SK-N-SH (cell line): ENCODE measurements around the gene FAM229B. TPM values are rescaled to one million over a fixed set of nuclear protein-coding genes. Genes with fewer than 3 reads are reported as not detected.
A peak's percentile ranks its signal among the peaks of the same experiment; 100 is the strongest.

ENCODE experiments used
- CTCF ChIA-PET: fragments of 300-600, 350-600 bp; formaldehyde crosslinking; extraction: SDS; loops from one replicate; lab custom pipeline; 2021; lab: Yijun Ruan, JAX
- POLR2A ChIA-PET: fragments of 350-600 bp; sonication (Branson Sonifier 250); formaldehyde crosslinking; extraction: SDS; loops from one replicate; lab custom pipeline; 2020; ENCODE audit warnings: antibody characterized with exemption, inconsistent platforms; lab: Yijun Ruan, JAX
- DNase-seq: peaks from one replicate; pipeline ENCODE4 v3.0.0; 2012
- H2AFZ ChIP-seq: fragments of 200-600 bp; sonication (generic); 2 replicates; pipeline ENCODE4 v1.8.1; 2016; ENCODE audit warnings: antibody characterized with exemption, mild to moderate bottlenecking, low read depth
- H3F3A ChIP-seq: fragments of 200-600 bp; sonication (generic); replicated peaks from 2 replicates; pipeline ENCODE3; 2016; ENCODE audit warnings: antibody characterized with exemption, mild to moderate bottlenecking; ENCODE audit not compliant: insufficient read depth
- H3K27ac ChIP-seq, 2 experiments: fragments of 200-500 bp in 1 of 2; fragments of 200-600 bp in 1 of 2; sonication (Bioruptor generic) in 1 of 2; sonication (generic), shearing (Covaris generic) in 1 of 2; 2 replicates each; pipeline versions ENCODE4 v1.5.1 to v1.6.1; 2014 to 2016; ENCODE audit warnings: low read depth in 2 of 2, inconsistent platforms in 1 of 2, low read length in 1 of 2, mild to moderate bottlenecking in 1 of 2, mixed read lengths in 1 of 2
- H3K27me3 ChIP-seq: fragments of 200-600 bp; sonication (generic), shearing (Covaris generic); 2 replicates; pipeline ENCODE4 v1.6.1; 2016; ENCODE audit warnings: mixed run types; ENCODE audit not compliant: insufficient read depth
- H3K36me3 ChIP-seq, 2 experiments: fragments of 200-500 bp in 1 of 2; fragments of 200-600 bp in 1 of 2; sonication (Bioruptor generic) in 1 of 2; sonication (generic) in 1 of 2; replicated peaks in 1 of 2; 2 replicates each; pipeline versions ENCODE3 to v1.5.1; 2014 to 2016; ENCODE audit warnings: low read length in 1 of 2, mild to moderate bottlenecking in 1 of 2; ENCODE audit not compliant: insufficient read depth in 2 of 2, control insufficient read depth in 1 of 2
- H3K4me1 ChIP-seq, 2 experiments: fragments of 200-500 bp in 1 of 2; fragments of 200-600 bp in 1 of 2; sonication (Bioruptor generic) in 1 of 2; sonication (generic), shearing (Covaris generic) in 1 of 2; 2 replicates each; pipeline versions ENCODE4 v1.5.1 to v1.6.1; 2014 to 2016; ENCODE audit warnings: low read depth in 1 of 2, low read length in 1 of 2, mixed run types in 1 of 2; ENCODE audit not compliant: insufficient read depth in 2 of 2, control insufficient read depth in 1 of 2
- H3K4me2 ChIP-seq: fragments of 200-600 bp; sonication (generic), shearing (Covaris generic); 2 replicates; pipeline ENCODE4 v1.6.1; 2017; ENCODE audit warnings: mixed run types
- H3K4me3 ChIP-seq, 2 experiments: fragments of 200-500 bp in 1 of 2; fragments of 200-600 bp in 1 of 2; sonication (Bioruptor generic) in 1 of 2; sonication (generic), shearing (Covaris generic) in 1 of 2; 2 replicates each; pipeline versions ENCODE4 v1.5.1 to v1.8.1; 2014 to 2016; ENCODE audit warnings: low read depth in 2 of 2, inconsistent platforms in 1 of 2, low read length in 1 of 2, mild to moderate bottlenecking in 1 of 2, mixed read lengths in 1 of 2, moderate library complexity in 1 of 2
- H3K79me2 ChIP-seq: fragments of 200-600 bp; sonication (generic); 2 replicates; pipeline ENCODE4 v1.8.1; 2017; ENCODE audit warnings: mild to moderate bottlenecking; ENCODE audit not compliant: insufficient read depth
- H3K9ac ChIP-seq: fragments of 200-600 bp; sonication (generic); 2 replicates; pipeline ENCODE4 v1.6.1; 2017; ENCODE audit warnings: mixed run types
- H3K9me2 ChIP-seq: fragments of 200-600 bp; sonication (generic); 2 replicates; pipeline ENCODE4 v1.6.1; 2017; ENCODE audit warnings: mixed run types
- H3K9me3 ChIP-seq: fragments of 200-600 bp; sonication (generic); 2 replicates; pipeline ENCODE4 v1.6.1; 2017; ENCODE audit warnings: mixed run types, mild to moderate bottlenecking, moderate library complexity
- H4K20me1 ChIP-seq: fragments of 200-600 bp; sonication (generic); 2 replicates; pipeline ENCODE4 v1.6.1; 2017; ENCODE audit warnings: mild to moderate bottlenecking, mixed run types; ENCODE audit not compliant: insufficient read depth
- CHD2 ChIP-seq: fragments of 150-350 bp; IDR thresholded peaks from 2 replicates; pipeline ENCODE4 v1.6.1; 2018; ENCODE audit warnings: low read length; ENCODE audit not compliant: partially characterized antibody
- ELF1 ChIP-seq: IDR thresholded peaks from 2 replicates; pipeline ENCODE4 v1.4.0; 2012
- FOXJ3 ChIP-seq: sonication (generic); formaldehyde crosslinking; IDR thresholded peaks from 2 replicates; pipeline ENCODE4 v1.5.1; 2020; ENCODE audit warnings: mild to moderate bottlenecking, missing genetic modification reagents
- FOXM1 ChIP-seq: IDR thresholded peaks from 2 replicates; pipeline ENCODE4 v1.4.0; 2012; ENCODE audit warnings: low read depth, mild to moderate bottlenecking
- IRF3 ChIP-seq: fragments of 150-350 bp; IDR thresholded peaks from 2 replicates; pipeline ENCODE4 v1.6.1; 2016; ENCODE audit warnings: mild to moderate bottlenecking, low read depth, low read length
- JUND ChIP-seq: IDR thresholded peaks from 2 replicates; pipeline ENCODE4 v1.4.0; 2012
- MAX ChIP-seq: IDR thresholded peaks from 2 replicates; pipeline ENCODE4 v1.4.0; 2012; ENCODE audit warnings: low read depth
- MEF2A ChIP-seq: IDR thresholded peaks from 2 replicates; pipeline ENCODE4 v1.4.0; 2012; ENCODE audit warnings: low read depth, borderline replicate concordance
- NRF1 ChIP-seq: IDR thresholded peaks from 2 replicates; pipeline ENCODE4 v1.6.1; 2012; ENCODE audit warnings: low read depth, mild to moderate bottlenecking, low read length
- PBX3 ChIP-seq: IDR thresholded peaks from 2 replicates; pipeline ENCODE4; 2012
- TCF12 ChIP-seq: IDR thresholded peaks from 2 replicates; pipeline ENCODE4 v1.4.0; 2012
- TEAD4 ChIP-seq: IDR thresholded peaks from 2 replicates; pipeline ENCODE4 v1.4.0; 2012; ENCODE audit warnings: mild to moderate bottlenecking, borderline replicate concordance; ENCODE audit not compliant: insufficient read depth
- USF1 ChIP-seq: IDR thresholded peaks from 2 replicates; pipeline ENCODE4 v1.4.0; 2012; ENCODE audit warnings: low read depth, borderline replicate concordance
- USF2 ChIP-seq: fragments of 150-350 bp; IDR thresholded peaks from 2 replicates; pipeline ENCODE4 v1.6.1; 2017; ENCODE audit warnings: antibody characterized with exemption, low read length, low read depth, borderline replicate concordance
- WGBS: methylation state at CpG from one replicate; pipeline ENCODE4 v1.1.6; 2017; ENCODE audit warnings: low lambda C conversion rate; 5-methylcytosine and 5-hydroxymethylcytosine counted together
- polyA plus RNA-seq, 3 experiments: library from polyadenylated mRNA; depleted of rRNA; stranded (reverse); fragments of >200 nt; gene quantifications; 2 replicates each; pipeline ENCODE4 v1.2.3, GENCODE V29; 2012

The FAM229B gene
- polyA plus RNA-seq, 1 of the 3 experiments (the other 2 are of a cell fraction): 15.9 TPM

- no peak for TF ChIP-seq TEAD4
- TF ChIP-seq TCF12: no peak
- H3K27me3 ChIP-seq: no peaks in the 10 kb centered on the region
- H3F3A ChIP-seq: peaks cover 36% of the 10 kb centered on the region
- H2AFZ ChIP-seq: 0 out of 2 replicates have a peak overlapping the region, but pooled peaks have one; percentile 49
- peak overlapping the region in 1 of 2 experiments; percentile 8; a peak in 1 of 4 replicates for H3K27ac ChIP-seq
- CTCF ChIA-PET: interaction anchor here (0.9 to 6.1 kb wide), 14 partner anchors 13 to 782 kb away, joined by 3 to 65 read pairs (median 4); partner anchors contain the start of gene FYN
- 31% methylated on average over 1 of the region's 1 CpG for WGBS
- no peaks in the 10 kb centered on the region for H3K9me2 ChIP-seq
- H3K4me1 ChIP-seq: peaks cover 6 to 27% of the 10 kb centered on the region in 2 experiments
- H4K20me1 ChIP-seq: no peaks in the 10 kb centered on the region
- POLR2A ChIA-PET: no interaction called here
- H3K79me2 ChIP-seq: no peaks in the 10 kb centered on the region
- no peak overlapping the region for H3K4me3 ChIP-seq
- no peaks in the 10 kb centered on the region for H3K9me3 ChIP-seq
- H3K4me2 ChIP-seq: no peak overlapping the region
- no peak overlapping the region for H3K9ac ChIP-seq
- DNase-seq: no peak
- no peaks in the 10 kb centered on the region for H3K36me3 ChIP-seq
Measured at GRCh38 chr6:112040956-112041355, 46.4 kb upstream of the FAM229B start.

- WGBS: 93% methylated on average over 2 of the region's 3 CpGs
- H3K79me2 ChIP-seq: no peaks in the 10 kb centered on the region
- H3F3A ChIP-seq: peaks cover 32% of the 10 kb centered on the region
- H3K4me1 ChIP-seq: peaks cover 6 to 27% of the 10 kb centered on the region in 2 experiments
- H3K27ac ChIP-seq: peak overlapping the region in 1 of 2 experiments; percentile 5; a peak in 1 of 4 replicates
- no peak for DNase-seq
- ChIA-PET CTCF (interaction anchor here (0.9 to 6.1 kb wide), 16 partner anchors 10 to 345 kb away, joined by 3 to 65 read pairs (median 4); partner anchors contain the start of genes CCN6 and FYN), POLR2A (interaction anchor here (0.6 kb wide), 1 partner anchor 559 kb away, joined by 4 read pairs; the partner anchor contains the start of gene REV3L)
- H3K9ac ChIP-seq: no peak overlapping the region
- H2AFZ ChIP-seq: 0 out of 2 replicates have a peak overlapping the region, but pooled peaks have one; percentile 49
- H3K9me3 ChIP-seq: no peaks in the 10 kb centered on the region
- H3K27me3 ChIP-seq: no peaks in the 10 kb centered on the region
- H4K20me1 ChIP-seq: no peaks in the 10 kb centered on the region
- no peaks in the 10 kb centered on the region for H3K36me3 ChIP-seq
- no peaks in the 10 kb centered on the region for H3K9me2 ChIP-seq
- H3K4me3 ChIP-seq: no peak overlapping the region
- H3K4me2 ChIP-seq: no peak overlapping the region
- TF ChIP-seq NRF1 (no peak), FOXM1 (no peak), MEF2A (no peak), PBX3 (no peak), USF2 (no peak), ELF1 (no peak), MAX (no peak), USF1 (no peak), JUND (no peak), FOXJ3 (CRISPR knock-in tag) (no peak), CHD2 (no peak), IRF3 (no peak)
Measured at GRCh38 chr6:112041535-112041934, 45.9 kb upstream of the FAM229B start.
